ENCODE data around the gene ABI3BP. TPM values are rescaled to one million over a fixed set of nuclear protein-coding genes. Genes with fewer than 3 reads are reported as not detected.

Gene ABI3BP
- total RNA-seq, 6 experiments from 2014 or later: 1.5 to 4.9 (median 3.0) TPM

DNA sequence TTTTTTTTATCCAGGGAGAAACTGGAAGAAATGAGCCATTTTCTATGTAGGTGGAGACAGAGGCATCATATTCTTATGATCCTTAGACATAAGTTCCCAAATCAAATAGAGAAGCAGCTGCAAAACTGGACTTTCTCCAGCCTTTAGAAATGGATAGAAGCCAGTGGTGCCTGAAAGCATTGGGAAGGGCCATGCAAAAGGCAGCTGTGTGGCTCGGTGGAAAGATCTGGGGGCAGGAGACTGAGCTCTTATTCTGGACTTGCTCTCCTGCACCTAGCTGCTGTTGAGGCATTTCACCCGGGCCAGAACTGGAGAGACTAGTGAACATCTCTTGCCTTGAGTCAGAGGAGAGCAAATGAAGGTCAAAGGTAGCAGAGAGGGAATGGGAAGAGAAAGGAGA, 210.9 kb downstream of the ABI3BP start:
- 71% methylated on average over 1 of the region's 2 CpGs for WGBS (ENCODE audit: insufficient coverage, low coverage, low lambda C conversion rate, missing lambda C conversion rate)
- H3K9me3 ChIP-seq: no peaks in the 10 kb centered on the region
- H3K27ac ChIP-seq: no peak overlapping the region
- no peaks in the 10 kb centered on the region for H3K4me1 ChIP-seq
- DNase-seq: no peak
- TF ChIP-seq POLR2A (IDR thresholded peaks at IDR 0.05) (no peak), CTCF (IDR thresholded peaks at IDR 0.05) (no peak)
- H3K36me3 ChIP-seq: no peaks in the 10 kb centered on the region
- no peak overlapping the region for H3K4me3 ChIP-seq
- intact Hi-C loops (cut with DNase I): no loop called here
- H3K27me3 ChIP-seq: no peaks in the 10 kb centered on the region
- no peak for ATAC-seq

DNA sequence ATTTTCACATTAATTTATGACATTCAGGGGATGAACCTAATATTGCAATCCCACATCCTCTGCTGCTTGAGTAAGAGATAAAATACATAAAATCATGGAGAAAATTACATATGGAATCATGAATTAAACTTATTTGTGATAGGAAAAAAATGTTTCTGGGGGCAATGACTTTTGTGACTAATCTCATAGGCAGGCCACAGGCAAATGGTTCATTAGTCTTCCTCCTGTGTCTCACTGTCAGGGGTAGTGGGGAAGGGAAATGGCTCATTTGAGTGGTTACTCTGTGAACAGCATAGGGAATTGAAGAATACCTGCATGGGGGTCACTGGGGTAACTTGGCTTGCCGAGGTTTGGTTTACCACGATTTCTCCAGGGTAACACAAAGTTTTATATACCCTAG, 211.9 kb downstream of the ABI3BP start:
- intact Hi-C loops (cut with DNase I): no loop called here
- no peak for ATAC-seq
- 81% methylated on average over 2 of the region's 2 CpGs for WGBS (ENCODE audit: insufficient coverage, low coverage, low lambda C conversion rate, missing lambda C conversion rate)
- no peak overlapping the region for H3K27ac ChIP-seq
- TF ChIP-seq CTCF (IDR thresholded peaks at IDR 0.05): no peak
- TF ChIP-seq POLR2A (IDR thresholded peaks at IDR 0.05): no peak
- no peaks in the 10 kb centered on the region for H3K9me3 ChIP-seq
- DNase-seq: no peak
- H3K27me3 ChIP-seq: no peaks in the 10 kb centered on the region
- no peaks in the 10 kb centered on the region for H3K4me1 ChIP-seq
- H3K36me3 ChIP-seq: no peaks in the 10 kb centered on the region
- no peak overlapping the region for H3K4me3 ChIP-seq

DNA sequence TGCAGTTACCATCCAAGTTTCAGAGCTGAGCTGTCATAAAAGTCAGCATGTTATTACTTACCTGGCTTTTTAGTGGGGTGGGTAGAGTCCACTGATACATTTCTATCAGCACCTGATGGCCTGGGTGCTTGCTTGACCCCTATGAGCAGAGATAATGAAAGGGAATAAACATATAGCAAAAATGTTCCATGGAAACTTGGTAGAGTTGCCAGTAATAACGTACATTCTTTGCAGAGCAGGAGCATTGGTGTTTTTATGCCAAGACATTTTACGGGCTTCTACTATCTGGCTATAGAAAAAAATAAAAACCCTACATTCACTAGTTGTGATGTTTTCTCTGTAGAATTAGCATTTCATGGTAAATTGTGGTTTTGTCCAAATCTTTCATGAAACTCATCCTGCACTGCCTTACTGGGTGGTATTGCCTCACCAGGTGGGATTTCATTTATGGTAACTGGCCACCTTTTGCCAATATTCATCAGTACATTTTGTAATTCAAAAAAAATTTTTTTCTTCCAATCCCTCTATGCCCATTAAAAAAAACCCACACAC, 213.1 kb downstream of the ABI3BP start:
- ATAC-seq: no peak

DNA sequence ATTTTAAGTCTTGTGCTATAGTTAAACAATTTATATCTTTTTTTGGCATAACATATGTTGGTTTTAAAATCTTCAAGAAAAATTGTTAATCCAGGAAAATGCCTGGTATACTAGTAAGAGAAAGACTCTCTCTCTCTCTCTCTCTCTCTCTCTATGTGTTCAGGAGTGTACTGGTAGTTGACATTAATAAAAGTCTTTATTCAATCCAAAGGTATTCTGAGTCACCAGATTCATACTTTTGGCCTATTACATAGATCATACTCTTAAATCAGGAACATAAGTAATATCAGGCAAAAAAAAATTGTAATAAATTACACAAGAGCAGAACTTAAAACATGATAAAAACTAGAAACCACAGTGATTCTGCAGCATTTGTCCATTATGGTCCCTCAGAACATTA, 213.7 kb downstream of the ABI3BP start:
- ATAC-seq: no peak
- no peak overlapping the region for H3K27ac ChIP-seq

More for the DNA sequence above, 213.1 kb downstream of the ABI3BP start:
- no peaks in the 10 kb centered on the region for H3K27me3 ChIP-seq
- no peak overlapping the region for H3K27ac ChIP-seq
- no peaks in the 10 kb centered on the region for H3K9me3 ChIP-seq
- H3K36me3 ChIP-seq: no peaks in the 10 kb centered on the region
- intact Hi-C loops (cut with DNase I): no loop called here
- no peak overlapping the region for H3K4me3 ChIP-seq
- TF ChIP-seq CTCF (IDR thresholded peaks at IDR 0.05) (no peak), POLR2A (IDR thresholded peaks at IDR 0.05) (no peak)
- DNase-seq: no peak
- 94% methylated on average over 2 of the region's 2 CpGs for WGBS (ENCODE audit: insufficient coverage, low coverage, low lambda C conversion rate, missing lambda C conversion rate)
- no peaks in the 10 kb centered on the region for H3K4me1 ChIP-seq

More for the DNA sequence above, 213.7 kb downstream of the ABI3BP start:
- Histone ChIP-seq H3K4me3 (no peak overlapping the region), H3K27me3 (no peaks in the 10 kb centered on the region), H3K9me3 (no peaks in the 10 kb centered on the region), H3K36me3 (no peaks in the 10 kb centered on the region), H3K4me1 (no peaks in the 10 kb centered on the region)
- intact Hi-C loops (cut with DNase I): no loop called here
- no peak for DNase-seq
- no peak for TF ChIP-seq CTCF (IDR thresholded peaks at IDR 0.05)
- no peak for TF ChIP-seq POLR2A (IDR thresholded peaks at IDR 0.05)
